Activated CD8-positive, alpha-beta memory T cell treated with anti-CD3 and anti-CD28 coated beads, Interleukin-2, amount 50 U/mL, for 1 hour (primary cell): ENCODE data around the gene ZNF483.
"Not testable (repeated sequence)": the region's sequence is repeated elsewhere in the genome, so short reads cannot be mapped to it uniquely, and the experiment has no call there.

ENCODE experiments used
- DNase-seq: peaks from one replicate; pipeline ENCODE4 v3.0.0-alpha.2; 2020; ENCODE audit errors: extremely low read depth

The ZNF483 gene

DNA sequence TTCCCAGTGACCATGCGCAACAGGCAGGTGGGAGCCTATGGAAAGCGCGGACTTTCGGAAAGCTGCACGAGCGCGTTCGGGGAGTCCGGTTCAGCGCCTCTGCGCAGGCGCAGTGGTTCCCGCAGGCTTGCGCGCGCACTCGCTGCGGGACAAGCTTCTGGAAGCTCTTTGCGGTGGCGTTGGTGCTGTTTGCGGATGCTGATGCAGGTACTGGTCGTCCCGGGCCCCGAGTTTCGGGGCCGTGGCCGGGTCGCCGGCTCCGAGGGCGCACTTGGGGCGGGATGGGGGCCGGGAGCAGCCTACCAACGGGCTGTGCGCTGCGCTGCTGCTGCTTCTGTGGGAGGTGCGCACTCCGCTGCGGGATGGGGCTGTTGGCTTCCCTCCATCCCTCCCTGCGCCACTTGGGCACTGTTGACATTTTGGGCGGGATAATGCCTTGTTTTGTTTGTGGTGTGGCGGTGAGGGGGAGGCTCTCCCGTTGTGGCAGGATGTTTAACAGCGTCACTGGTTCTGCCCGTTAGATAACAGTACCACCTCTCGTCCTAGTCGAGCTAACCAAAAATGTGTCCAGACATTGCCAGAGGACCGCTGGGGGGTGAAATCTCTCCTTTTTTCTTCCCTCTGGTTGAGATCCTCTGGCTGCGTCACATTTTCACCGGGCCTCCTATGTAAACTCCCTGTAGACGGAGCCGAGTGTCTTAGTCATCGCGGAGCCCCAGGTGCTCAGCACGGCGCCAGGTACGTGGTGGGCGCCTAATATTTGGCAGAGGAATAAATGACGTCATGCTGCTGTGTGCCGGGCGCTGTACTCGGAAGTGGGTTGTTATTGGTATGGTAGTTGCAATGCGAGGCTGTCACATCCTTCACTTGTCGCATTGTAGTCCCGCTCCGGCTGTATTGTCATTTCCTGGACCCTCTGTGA is at the start of gene ZNF483:
Gene ZNF483 (plus strand): TSS at position 124 of the 922 bp plus-strand sequence. CDS start 2,217 bp downstream, outside the sequence.
- peak; percentile 78 for DNase-seq

DNA sequence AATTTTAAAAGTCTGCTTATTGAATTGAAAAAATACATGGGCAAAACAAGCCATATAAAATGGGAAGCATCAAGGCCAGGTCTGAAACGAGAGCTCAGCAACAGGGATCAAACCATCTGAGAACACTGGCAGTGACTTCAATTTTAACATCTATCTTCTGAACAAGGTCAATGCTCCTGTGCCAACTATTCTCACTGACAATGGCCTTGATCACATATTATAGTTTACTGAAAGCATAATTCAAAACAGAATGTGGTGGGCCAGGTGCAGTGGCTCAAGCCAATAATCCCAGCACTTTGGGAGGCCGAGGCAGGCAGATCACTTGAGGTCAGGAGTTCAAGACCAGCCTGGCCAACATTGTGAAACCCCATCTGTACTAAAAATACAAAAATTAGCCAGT is 49.8 kb upstream of the ZNF483 start:
- DNase-seq, result no peak

DNA sequence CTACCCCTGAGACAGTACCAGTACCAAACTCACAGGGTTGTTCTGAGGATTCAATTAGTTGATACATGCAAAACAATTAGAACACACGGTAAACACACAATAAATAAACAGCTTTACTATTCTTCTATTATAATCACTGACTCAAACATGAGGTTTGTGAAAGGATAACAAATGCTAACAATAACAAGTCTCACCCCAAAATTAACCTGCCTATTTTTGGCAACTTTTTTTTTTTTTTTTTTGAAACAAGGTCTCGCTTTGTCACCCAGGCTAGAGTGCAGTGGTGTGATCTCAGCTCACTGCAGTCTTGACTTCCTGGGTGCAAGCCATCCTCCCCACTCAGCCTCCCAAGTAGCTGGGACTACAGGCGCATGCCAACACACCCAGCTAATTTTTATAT is 47.3 kb upstream of the ZNF483 start:
- DNase-seq, result no peak

DNA sequence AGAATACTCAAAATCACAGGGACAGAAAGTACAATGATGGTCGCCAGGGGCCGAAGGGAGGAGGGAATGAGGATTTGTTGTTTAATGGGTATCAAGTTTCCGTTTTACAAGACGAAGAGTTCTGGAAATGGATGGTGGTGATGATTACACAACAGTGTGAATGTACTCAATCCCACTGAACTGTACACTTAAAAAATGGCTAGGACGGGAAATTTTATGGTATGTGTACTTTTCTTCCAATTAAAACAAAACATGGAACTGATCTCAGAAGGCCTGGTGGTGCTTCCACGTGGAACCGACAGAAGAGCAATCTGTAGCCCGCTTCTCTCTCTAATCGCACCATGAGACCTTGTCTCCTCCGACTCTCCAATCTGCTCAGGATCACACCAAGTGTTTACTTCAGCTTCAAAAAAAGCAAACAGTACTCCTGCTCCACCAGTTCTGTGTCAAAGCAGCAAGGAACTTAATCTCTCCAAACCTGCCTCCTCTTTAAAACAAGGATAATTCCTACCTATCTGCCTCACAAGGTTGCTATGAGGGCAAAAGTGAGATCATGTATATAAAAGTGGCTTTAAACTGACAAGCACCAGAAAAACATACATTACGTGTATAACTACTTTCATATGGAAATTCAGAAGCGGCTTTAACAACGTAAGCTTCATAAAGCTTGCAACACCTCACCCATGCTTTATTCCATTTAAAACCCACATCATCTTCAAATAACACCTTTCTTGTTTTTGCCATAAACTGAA is 42.9 kb upstream of the ZNF483 start:
- DNase-seq, result no peak

DNA sequence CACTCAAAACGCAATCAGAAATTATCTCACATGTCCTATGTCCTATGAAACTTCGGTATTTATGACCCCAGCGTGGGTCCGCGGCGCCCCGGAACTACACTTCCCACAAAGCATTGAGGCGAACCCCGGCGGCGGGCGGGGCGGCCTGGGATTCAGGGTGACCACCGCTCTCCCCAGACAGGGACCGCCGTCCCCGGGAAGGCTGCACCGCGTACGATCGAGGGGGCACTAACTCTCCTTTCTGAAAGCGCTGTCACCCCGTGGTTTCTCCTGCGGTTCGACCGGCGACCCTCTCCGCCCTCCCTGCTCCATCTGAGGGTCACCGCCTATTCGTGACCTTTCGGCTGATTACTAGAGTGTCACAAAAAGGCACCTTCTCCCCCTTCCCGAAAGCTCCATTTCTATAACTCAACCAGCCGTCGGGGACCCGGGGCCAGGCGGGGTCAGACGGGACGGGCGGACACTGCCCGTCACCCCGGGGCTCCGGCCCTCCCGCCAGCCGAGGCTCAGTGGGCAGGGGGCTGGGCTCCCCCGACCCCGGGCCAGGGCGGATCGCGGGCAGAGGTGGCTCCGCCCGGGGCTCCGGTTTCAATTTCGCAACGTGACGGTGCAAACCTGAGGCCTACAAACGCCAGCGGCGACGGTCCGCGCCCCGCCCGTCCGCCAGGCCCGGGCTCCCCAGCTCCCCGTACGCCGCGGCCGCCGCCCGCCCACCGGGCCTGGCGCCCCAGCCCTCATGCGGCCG is 42.1 kb upstream of the ZNF483 start:
- DNase-seq, result no peak

DNA sequence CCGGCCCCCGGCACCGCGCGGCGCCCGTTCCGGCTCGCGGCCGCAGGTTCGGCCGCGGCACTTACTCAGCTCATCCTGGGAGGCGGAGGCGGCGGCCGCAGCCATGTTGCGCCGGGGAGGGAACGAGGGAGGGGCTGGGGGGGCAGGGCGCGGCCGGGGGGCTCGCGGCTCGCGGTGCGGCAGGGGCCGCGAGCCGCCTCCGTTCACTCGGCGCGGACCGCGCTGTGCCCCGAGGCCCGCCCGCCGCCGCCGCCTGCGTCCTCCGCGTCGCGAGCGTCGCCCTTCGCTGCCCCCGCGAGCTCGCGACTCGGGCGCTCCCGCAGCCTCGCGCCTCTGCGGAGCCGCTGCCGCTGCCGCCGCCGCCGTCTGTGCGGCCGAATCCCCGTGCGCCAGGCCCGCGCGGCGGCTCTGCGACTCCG is 41.5 kb upstream of the ZNF483 start:
- DNase-seq, result no peak

DNA sequence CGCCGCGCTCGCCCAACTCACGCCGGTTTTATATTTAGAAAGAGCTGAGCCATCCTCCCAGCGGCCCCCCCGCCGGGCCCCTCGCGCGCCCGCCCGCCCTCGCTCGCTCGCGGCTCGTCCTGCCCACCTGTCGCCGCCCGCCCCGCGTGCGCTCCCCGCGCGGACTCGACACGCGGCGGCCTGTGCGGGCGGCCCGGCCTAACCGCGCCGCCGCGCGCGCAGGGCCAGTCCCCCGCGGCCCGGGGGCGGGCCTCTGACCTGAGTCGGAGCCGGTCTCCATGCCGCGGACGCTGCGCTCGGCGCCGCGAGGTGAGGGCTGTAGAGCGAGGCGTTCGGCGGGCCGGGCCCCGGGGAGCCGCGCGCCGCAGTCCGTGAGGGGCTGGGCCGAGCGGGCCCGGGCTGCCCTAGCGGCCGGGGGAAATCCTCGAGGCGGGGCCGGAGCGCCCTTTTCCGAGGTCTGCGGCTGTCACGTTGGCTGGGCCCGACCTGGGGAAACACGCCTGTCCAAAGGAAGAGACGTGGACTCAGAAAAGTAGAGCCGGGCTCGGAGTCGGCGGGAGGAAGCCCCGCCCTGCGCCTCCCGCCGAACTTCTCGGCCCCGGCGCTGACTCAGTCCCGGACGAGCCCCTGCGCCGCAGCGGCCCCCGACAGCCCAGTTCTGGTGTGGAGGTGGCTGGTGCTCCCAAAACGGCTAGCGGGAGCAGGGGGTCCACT is 41.0 kb upstream of the ZNF483 start, which contains the start of gene ECPAS:
Gene ECPAS (minus strand): TSS at position 526 of the 714 bp plus-strand sequence. CDS start 11,465 bp downstream, outside the sequence.
- DNase-seq, result no peak

DNA sequence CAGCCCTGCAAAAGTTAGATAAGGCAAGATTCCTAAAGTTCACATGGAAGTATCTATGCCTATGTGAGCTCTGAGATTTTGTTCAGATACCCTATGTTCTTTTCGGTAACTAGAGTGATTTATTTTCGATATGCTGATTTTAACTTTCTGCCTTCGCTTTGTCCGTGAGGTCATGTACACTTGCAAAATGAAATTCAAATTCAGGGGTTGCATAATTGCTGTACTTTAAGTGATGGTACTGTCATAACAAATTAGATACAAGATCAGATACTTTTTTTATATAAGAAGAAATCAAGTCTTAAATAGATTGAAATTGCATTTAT is 40.4 kb upstream of the ZNF483 start:
- DNase-seq, result no peak

DNA sequence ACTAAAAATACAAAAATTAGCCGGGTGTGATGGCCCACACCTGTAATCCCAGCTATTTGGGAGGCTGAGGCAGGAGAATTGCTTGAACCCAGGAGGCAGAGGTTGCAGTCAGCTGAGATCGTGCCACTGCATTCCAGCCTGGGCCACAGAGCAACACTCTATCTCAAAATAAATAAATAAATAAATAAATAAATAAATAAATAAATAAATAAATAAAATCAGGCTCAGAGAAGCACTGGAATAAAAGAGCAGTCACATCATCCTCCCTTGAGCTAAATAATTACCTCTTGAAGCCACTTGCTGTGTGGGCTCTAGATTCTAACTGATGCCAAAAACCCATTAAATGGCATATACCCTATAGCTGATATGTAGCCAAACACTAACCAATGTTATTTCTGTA is 27.8 kb upstream of the ZNF483 start:
- not testable (repeated sequence) for DNase-seq

DNA sequence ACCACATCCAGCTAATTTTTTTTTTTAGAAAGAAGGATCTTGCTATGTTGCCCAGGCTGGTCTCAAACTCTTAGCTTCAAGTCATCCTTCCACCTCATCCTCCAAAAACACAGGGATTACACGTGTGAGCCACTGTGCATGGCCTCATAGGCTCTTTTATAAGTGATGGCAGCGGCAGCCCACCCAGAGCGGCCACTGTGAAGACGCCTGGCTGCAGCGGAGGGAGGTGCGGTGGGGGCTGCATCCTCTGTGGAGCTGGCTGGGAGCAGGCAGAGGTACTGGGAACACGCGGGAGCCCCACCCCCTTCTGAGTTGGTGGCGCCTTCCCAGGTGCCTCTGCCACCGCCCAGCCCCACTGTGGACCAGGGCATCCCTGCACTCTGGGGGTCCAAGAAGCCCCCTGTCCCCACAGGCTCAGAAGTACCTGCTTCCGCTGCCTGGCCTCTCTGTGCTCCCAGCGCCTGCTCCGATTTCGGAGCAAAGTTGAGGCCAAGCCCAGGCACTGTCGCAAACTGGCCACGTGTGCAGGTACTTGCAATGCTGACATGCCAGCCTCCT is 23.9 kb upstream of the ZNF483 start:
- no peak for DNase-seq

DNA sequence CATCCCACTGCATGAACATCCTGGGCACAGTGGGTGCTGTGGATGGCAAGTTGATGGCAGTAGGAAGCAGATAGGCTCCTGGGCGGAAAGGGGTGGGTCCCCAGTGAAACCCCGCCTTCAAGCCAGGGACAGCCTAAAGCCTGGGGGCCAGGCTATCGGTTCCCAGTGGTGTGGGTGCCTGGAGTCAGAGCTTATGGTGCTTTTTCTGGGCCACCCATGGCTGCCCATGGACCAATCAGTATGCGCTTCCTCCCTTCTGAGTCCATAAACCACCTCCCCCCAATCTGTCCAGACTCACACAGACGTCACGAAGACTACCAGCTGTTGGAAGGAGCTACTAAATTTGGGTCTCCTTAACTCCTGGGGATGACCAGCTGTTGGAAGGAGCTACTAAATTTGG is 23.3 kb upstream of the ZNF483 start:
- no peak for DNase-seq

DNA sequence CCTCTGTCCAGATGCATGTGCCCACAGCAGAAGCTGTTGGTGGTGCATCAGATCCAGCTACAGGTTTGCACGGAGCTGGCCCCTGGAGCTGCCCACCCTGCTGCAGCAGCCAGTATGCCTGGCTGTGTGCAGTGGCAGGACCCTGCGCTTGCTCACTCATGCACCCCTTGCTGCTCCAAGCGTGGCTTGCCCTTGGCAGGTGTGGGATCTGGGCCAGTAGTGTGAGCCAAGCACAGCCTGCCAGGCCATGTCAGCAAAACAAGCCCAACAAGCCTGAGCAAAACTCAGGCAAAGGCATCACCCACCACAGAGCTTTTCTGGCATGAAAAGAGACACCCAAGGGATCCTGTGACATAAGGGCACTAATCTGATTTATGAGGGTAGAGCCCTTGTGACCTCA is 22.5 kb upstream of the ZNF483 start:
- DNase-seq, result no peak

DNA sequence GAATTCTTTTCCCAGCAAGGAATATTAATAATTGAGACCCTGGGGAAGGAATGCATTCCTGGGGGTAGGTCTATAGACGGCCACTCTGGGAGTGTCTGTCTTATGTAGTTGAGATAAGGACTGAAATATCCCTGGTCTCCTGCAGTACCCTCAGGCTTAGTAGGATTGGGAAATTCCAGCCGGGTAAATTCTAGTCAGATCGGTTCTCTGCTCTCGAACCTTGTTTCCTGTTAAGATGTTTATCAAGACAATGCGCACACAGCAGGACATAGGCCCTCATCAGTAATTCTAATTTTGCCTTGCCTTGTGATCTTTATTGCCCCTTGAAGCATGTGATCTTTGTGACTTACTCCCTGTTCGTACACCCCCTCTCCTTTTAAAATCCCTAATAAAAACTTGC is 13.4 kb upstream of the ZNF483 start:
- not testable (repeated sequence) for DNase-seq

DNA sequence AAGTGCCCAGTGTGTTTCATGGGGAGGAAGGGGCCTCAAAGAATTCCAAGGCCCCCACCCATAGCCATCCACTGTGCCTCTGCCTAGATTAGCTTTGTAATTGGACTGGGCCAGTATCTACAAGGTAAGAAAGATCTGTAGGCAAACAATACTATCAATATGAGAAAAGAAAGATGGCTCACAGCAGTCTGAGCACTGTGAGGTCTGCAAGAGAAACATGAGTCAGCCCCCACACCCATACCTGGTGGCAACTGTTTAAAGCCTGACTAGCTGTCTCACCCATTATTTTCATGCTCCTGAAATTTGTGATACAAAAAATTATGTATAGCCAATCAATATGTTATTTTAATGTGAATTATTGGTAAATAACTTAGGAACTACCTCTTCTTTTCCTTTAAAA is 10.0 kb upstream of the ZNF483 start:
- no peak for DNase-seq

DNA sequence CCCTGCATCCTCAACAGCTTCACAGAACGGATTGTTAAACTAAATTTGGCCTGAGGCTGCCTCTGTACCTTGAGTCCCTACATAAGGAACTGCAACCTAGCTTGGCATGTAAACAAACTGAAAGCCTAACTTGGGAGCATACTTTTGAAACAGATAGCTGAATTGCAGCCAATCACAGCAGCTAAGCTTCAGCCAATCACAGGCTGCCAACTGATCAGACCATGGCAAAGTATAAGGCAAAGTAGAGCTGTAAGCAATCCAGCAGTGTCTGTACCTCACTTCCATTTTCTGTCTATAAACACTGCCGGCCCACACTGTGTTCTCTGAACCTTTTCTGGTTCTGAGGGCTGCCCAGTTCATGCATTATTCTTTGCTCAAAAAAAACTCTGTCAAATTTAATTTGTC is 8.9 kb upstream of the ZNF483 start:
- DNase-seq, result no peak

DNA sequence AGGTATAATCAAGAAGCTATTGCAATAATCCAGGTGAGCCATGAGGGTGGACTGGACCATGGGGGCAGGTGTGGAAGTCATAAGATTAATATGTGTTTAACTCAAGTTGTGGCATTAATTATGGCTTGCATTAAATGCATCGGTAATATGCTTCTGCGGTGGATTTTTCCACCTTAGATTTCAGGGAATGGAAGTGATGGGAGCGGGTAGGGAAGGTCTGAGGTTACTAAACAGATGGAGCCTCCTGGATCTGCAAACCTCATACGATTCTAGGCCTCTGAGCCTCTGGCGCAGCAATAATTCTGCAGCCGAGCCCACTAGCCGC is 286 bp upstream of the ZNF483 start:
- DNase-seq, result no peak

DNA sequence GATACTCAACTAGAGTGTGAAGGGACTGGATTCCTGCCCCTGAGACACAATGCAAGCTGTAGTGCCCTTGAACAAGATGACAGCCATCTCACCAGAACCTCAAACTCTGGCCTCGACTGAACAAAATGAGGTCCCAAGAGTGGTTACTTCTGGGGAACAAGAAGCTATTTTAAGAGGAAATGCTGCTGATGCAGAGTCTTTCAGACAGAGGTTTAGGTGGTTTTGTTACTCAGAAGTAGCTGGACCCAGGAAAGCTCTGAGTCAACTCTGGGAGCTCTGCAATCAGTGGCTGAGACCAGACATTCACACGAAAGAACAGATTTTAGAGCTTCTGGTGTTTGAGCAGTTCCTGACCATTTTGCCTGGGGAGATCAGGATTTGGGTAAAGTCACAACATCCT is 2.4 kb downstream of the ZNF483 start:
- no peak for DNase-seq

DNA sequence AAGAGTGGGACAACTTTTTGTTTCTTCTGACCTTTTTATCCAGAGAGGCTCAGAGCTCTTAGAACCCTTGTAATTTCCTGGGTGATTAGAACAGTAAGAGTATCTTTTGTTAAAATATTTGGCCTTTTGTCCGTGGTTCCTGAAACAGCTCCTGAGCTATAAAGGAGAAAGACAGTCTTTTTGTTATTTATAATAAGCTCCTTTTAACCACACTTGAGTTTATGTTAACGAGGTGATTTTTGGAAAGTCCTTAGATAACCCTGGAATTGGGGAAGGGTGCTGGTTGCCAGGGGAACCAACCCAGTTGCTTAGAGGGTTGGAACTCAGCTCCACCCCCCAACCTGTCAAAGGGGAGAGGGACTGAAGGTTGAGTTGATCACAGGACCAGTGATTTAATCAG is 4.8 kb downstream of the ZNF483 start:
- DNase-seq, result no peak

DNA sequence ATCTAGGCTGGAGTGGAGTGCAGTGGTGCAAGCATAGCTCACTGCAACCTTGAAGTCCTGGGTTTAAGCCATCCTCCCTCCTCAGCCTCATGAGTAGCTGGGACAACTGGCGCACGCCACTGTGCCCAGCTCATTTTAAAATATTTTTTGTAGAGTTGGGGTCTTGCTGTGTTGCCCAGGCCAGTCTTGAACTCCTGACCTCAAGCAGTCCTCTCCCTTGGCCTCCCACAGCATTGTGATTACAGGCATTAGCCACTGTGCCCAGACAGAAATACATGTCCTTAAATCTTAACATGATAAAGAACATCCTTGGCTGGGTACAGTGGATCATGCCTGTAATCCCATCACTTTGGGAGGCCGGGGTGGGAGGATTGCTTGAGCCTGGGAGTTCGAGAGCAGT is 6.7 kb downstream of the ZNF483 start:
- DNase-seq, result no peak

DNA sequence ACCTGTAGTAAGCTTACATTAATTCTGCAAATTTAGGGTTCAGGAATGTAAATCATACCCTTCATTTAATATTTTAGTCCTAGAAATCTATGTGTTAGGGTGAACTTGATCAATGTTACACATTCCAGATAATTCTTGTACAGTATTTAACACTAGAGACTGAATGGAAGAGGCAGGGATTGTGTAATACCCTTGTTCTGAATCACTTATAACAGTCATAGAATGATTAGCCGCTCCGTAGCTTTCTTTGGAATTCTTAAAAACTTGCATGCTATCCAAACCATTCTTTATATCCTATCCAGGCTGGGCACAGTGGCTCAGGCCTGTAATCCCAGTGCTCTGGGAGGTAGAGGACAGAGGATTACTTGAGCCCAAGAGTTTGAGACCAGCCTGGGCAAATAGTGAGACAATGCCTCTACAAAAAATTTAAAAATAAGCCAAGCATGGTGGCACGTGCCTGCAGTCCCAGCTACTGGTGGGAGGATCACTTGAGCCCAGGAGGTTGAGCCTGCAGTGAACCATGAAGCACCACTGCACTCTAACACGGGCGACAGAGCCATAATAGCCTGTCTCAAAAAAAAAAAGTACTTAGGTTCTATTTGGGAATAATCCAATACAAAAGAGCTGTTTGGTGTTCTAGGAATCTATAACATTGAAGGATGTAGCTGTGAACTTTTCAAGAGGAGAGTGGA is 8.3 kb downstream of the ZNF483 start:
- DNase-seq, result no peak
